Tibial nerve (tissue), 4 donors: Measurements from ENCODE around the gene CASZ1. TPM values are rescaled to one million over a fixed set of nuclear protein-coding genes. Genes with fewer than 3 reads are reported as not detected.

ENCODE experiments used
- DNase-seq, 2 donors: peaks; one replicate each; pipeline ENCODE4 v3.0.0-alpha.2; 2019; ENCODE audit warnings: low spot score in 2 of 2
- H3K27ac ChIP-seq, 4 donors: fragments of 200-600 bp; sonication (generic) in 3 of 4; one replicate each; pipeline ENCODE4 v1.5.1; 2017 to 2019; ENCODE audit warnings: mild to moderate bottlenecking in 1 of 4
- H3K27me3 ChIP-seq, 2 donors: fragments of 200-600 bp; sonication (generic) in 1 of 2; one replicate each; pipeline versions ENCODE4 v1.5.1 to v1.6.0; 2017 to 2019
- H3K36me3 ChIP-seq, 3 donors: fragments of 200-600 bp; sonication (generic); one replicate each; pipeline ENCODE4 v1.5.1; 2018 to 2019
- H3K4me1 ChIP-seq, 4 donors: fragments of 200-600 bp; sonication (generic) in 3 of 4; one replicate each; pipeline ENCODE4 v1.5.1; 2017 to 2019
- H3K4me3 ChIP-seq, 4 donors: fragments of 200-600 bp; sonication (generic) in 3 of 4; one replicate each; pipeline ENCODE4 v1.5.1; 2017 to 2019; ENCODE audit warnings: mild to moderate bottlenecking in 1 of 4, moderate library complexity in 1 of 4
- H3K9me3 ChIP-seq, 4 donors: fragments of 200-600 bp; sonication (generic) in 3 of 4; one replicate each; pipeline ENCODE4 v1.5.1; 2017 to 2019
- CTCF ChIP-seq, 5 experiments: fragments of 200-600 bp in 3 of 5; fragments of 450-650 bp in 2 of 5; sonication (generic) in 3 of 5; IDR thresholded peaks; one replicate each; pipeline ENCODE4 v1.5.1; 2016 to 2019; ENCODE audit warnings: antibody characterized with exemption in 5 of 5, mild to moderate bottlenecking in 3 of 5, moderate library complexity in 2 of 5
- EP300 ChIP-seq, 2 donors: sonication (generic); formaldehyde crosslinking; IDR thresholded peaks; one replicate each; pipeline ENCODE4 v1.6.1; 2017; ENCODE audit warnings: antibody characterized with exemption in 2 of 2, mild to moderate bottlenecking in 1 of 2
- POLR2A ChIP-seq, 2 donors: fragments of 450-650 bp; IDR thresholded peaks; one replicate each; pipeline ENCODE4 v1.6.1; 2017; ENCODE audit warnings: antibody characterized with exemption in 2 of 2, mild to moderate bottlenecking in 2 of 2, moderate library complexity in 2 of 2
- WGBS, 2 donors: methylation state at CpG; one replicate each; pipeline ENCODE4 v1.1.5; 2018; 5-methylcytosine and 5-hydroxymethylcytosine counted together
- total RNA-seq, 4 donors: library from RNA; depleted of rRNA; stranded (reverse); fragments of >200 nt; gene quantifications; one replicate each; pipeline ENCODE4 v1.1.0, GENCODE V29; 2016

The CASZ1 gene
- total RNA-seq, 4 donors from 2014 or later, result 1.7 to 7.5 (median 5.1) TPM

GRCh38 chr1:10717296-10718082 lies 79.0 kb downstream of the CASZ1 start:
- Histone ChIP-seq H3K4me1 (peaks cover 0 to 12% (median 0%) of the 10 kb centered on the region in 4 donors), H3K9me3 (no peaks in the 10 kb centered on the region), H3K4me3 (no peak overlapping the region), H3K27ac (no peak overlapping the region), H3K36me3 (no peaks in the 10 kb centered on the region), H3K27me3 (peaks cover 0 to 85% of the 10 kb centered on the region in 2 donors)
- TF ChIP-seq CTCF (IDR thresholded peaks at IDR 0.05), result no peak
- no peak for TF ChIP-seq EP300 (IDR thresholded peaks at IDR 0.05)
- TF ChIP-seq POLR2A (IDR thresholded peaks at IDR 0.05), result no peak
- WGBS, 2 donors, result 33 to 37% methylated on average over 14 to 21 of the region's 22 CpGs
- no peak for DNase-seq

- Histone ChIP-seq H3K4me3 (no peak overlapping the region), H3K27me3 (peaks cover 0 to 86% of the 10 kb centered on the region in 2 donors), H3K4me1 (peaks cover 0 to 12% (median 0%) of the 10 kb centered on the region in 4 donors), H3K27ac (no peak overlapping the region), H3K36me3 (no peaks in the 10 kb centered on the region), H3K9me3 (no peaks in the 10 kb centered on the region)
- WGBS, 2 donors, result 41 to 50% methylated on average over 10 of the region's 10 CpGs
- DNase-seq, result no peak
- TF ChIP-seq CTCF (IDR thresholded peaks at IDR 0.05), result no peak
- TF ChIP-seq POLR2A (IDR thresholded peaks at IDR 0.05), result no peak
- TF ChIP-seq EP300 (IDR thresholded peaks at IDR 0.05), result no peak
Measured at GRCh38 chr1:10716840-10717239, 79.6 kb downstream of the CASZ1 start.

- Histone ChIP-seq H3K27ac (no peak overlapping the region), H3K27me3 (peaks cover 0 to 94% of the 10 kb centered on the region in 2 donors)
- 63 to 65% methylated on average over 22 of the region's 22 CpGs for WGBS, 2 donors
Measured at GRCh38 chr1:10714337-10715114, 81.9 kb downstream of the CASZ1 start.

GRCh38 chr1:10713614-10714013 lies 82.8 kb downstream of the CASZ1 start:
- H3K27ac ChIP-seq, result no peak overlapping the region
- 91 to 92% methylated on average over 7 of the region's 7 CpGs for WGBS, 2 donors
- DNase-seq, result no peak

More at GRCh38 chr1:10714337-10715114, 81.9 kb downstream of the CASZ1 start:
- no peak for DNase-seq
- no peaks in the 10 kb centered on the region for H3K36me3 ChIP-seq
- H3K9me3 ChIP-seq, result no peaks in the 10 kb centered on the region
- H3K4me3 ChIP-seq, result no peak overlapping the region
- peaks cover 0 to 15% (median 0%) of the 10 kb centered on the region in 4 donors for H3K4me1 ChIP-seq
- TF ChIP-seq CTCF (IDR thresholded peaks at IDR 0.05), result no peak
- TF ChIP-seq EP300 (IDR thresholded peaks at IDR 0.05), result no peak
- TF ChIP-seq POLR2A (IDR thresholded peaks at IDR 0.05), result no peak

More at GRCh38 chr1:10713614-10714013, 82.8 kb downstream of the CASZ1 start:
- H3K27me3 ChIP-seq, result peaks cover 0 to 94% of the 10 kb centered on the region in 2 donors
- H3K9me3 ChIP-seq, result no peaks in the 10 kb centered on the region
- no peaks in the 10 kb centered on the region for H3K36me3 ChIP-seq
- peaks cover 0 to 17% (median 0%) of the 10 kb centered on the region in 4 donors for H3K4me1 ChIP-seq
- H3K4me3 ChIP-seq, result no peak overlapping the region
- TF ChIP-seq EP300 (IDR thresholded peaks at IDR 0.05), result no peak
- TF ChIP-seq POLR2A (IDR thresholded peaks at IDR 0.05), result no peak
- TF ChIP-seq CTCF (IDR thresholded peaks at IDR 0.05), result no peak
